NCI-H2171 treated with DMSO at 0.1 percent for 48 hours (cell line): ENCODE data around the gene DPF1.

Source experiments
- DNase-seq: peaks from one replicate; lab custom pipeline; 2025; lab: John Stamatoyannopoulos, UW

The DPF1 gene

GRCh38 chr19:38221421-38221820 is 2.6 kb downstream of the DPF1 start:
- no peak for DNase-seq

DNA sequence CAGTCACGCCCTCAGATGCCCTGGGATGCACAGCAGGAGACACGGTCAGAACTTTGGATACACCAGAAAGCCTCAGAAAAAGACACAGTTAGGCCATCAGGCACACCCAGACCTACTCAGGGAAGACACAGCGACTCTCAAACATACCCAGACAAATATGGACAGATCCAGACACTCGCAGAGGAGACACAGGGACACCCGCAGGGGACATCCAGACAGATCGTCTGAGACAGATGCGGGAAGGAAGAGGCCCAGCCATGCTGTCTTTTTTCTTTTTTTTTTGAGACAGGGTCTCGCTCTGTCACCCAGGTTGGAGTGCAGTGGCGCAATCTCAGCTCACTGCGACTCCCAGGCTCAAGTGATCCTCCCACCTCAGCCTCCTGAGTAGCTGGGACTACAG is 4.8 kb downstream of the DPF1 start:
- no peak for DNase-seq

DNA sequence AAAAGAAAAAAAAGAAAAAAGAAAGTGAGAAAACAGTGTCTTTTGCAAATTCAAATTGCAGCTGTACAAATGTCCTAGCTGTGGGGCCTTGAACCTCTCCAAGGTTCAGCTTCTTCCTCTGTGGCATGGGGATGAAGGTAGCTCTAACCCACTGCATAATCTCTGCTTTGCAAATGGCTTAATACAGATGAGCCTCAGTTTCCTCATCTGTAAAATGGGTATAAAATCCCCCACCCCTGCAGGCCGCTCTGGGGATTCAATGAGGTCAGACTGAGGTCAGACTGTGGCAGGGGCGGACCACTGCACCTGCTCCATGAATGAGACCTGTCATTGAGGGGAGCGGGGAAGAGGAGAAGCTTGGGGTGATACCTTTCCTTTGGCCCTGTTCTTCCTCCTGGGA is 5.8 kb downstream of the DPF1 start:
- DNase-seq, result no peak

DNA sequence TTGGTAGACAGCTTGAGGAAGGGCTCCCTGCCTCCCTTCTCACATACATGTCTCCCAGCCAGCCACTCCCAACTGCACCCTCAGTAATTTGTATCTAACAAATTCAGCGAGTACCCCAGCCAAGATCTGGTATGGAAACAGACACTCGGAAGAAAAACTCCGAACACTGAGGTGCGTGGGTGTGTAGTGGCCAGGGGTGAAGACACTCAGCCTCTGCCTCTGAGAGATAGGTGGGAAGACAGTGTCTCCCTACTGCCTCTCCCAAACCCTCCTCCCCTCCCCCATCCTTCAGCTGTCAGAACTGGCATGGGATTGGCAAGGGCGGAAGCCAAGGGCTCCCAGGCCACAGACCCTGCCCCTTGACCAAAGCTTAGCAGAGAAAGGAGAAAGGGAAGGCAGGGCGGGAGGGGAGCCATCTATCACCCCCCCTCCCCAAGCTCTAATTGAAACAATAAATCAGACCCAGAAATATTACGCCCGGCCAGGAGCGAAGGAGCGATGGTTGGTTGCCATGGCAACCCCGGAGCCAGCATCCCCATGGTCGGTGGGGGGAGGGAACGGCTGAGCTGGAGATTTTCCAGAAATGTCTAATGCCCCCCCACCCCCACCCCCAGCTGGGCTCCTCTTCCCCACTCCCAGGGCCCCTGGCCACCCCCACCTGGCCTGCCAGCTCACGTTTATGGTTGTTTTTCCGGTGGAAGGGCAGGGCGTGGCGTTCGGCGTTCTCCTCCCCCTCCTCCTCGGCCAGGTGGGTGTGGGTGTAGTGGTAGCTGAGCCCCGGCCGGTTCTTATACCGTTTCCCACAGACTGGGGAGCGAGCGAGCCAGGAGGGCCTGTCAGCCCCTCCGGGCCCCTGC is 7.0 kb downstream of the DPF1 start:
- no peak for DNase-seq

DNA sequence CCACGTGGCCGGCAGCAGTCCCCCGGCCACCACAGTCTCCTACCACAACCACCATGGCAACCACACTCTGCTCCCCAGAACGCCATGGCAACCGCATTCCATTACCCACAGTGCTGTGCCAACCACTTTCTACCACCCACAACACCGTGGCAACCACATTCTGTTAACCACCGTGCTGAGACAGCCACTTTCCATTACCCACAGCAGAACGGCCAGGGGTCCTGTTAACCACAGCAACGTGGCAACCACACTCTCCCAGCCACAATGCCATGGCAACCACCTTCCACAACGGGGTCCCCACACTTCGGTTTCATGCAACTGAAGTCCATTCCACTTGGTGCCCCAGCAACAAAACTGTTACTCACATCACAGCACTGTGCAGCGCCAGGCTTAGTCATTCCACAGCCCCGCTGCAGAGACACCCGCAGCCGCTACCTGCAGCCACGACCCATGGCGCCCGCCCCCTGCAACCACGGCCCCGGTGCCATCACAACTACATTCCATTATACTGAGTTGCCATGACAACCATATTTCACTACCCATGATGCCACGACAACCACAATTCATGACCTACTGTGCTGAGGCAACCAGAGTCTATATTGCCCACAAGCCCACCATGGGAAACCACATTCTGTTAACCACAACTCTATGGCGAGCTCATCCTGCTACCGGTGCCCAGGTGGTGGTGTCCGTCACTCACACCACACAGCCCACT is 10.0 kb downstream of the DPF1 start:
- DNase-seq, result no peak

- no peak for DNase-seq
Measured at GRCh38 chr19:38213469-38213868, 10.6 kb downstream of the DPF1 start.

DNA sequence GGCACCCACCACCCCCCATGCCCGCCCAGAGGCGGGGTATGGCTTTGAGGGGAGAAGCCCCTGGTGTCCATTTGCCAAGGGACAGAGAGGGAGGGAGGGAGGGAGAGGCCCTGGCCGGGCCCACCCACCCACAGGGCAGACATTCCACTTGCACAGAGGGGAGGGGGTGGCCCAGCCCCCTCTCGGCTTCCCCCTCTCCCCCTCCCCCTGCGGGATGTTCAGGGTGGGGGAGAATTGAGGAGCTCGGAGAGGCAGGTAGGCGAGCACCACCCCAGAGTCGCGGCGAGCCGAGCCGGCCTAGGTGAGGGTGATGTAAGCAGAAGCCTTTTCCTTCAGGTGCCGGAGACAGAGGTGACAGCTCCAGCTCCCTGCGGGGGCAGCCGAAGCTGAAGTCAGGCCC is 12.3 kb downstream of the DPF1 start:
- DNase-seq, result no peak

DNA sequence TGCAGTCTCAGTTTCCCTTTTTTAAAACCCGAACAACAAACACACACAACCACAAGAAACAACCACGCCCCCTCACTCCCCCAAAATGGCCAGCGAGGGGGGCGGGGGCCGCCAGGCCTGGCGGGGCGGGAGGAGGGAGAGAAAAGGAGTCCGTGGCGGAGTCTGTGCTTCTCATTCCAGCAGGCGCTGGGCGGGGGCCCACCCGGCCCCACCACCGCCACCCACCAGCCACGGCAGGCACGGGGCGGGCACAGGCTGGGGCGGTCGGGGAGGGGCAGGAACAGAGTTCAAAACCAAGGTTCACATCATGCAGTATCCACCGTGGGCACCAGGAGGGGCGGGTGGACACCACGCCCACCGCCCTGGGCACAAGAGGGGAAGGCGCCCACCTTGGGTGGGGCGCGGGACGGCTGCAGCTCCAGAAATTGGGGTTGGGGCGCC is 12.9 kb downstream of the DPF1 start:
- DNase-seq, result no peak

- peak; percentile 79 for DNase-seq
Measured at GRCh38 chr19:38210458-38210987, 13.5 kb downstream of the DPF1 start.

- DNase-seq, result peak; percentile 77
Measured at GRCh38 chr19:38209671-38210457, 14.2 kb downstream of the DPF1 start.

GRCh38 chr19:38209152-38209551 is 14.9 kb downstream of the DPF1 start:
- no peak for DNase-seq

GRCh38 chr19:38208571-38208970 is 15.5 kb downstream of the DPF1 start:
- no peak for DNase-seq

GRCh38 chr19:38207543-38207942 is 16.5 kb downstream of the DPF1 start:
- no peak for DNase-seq

GRCh38 chr19:38206928-38207327 is 17.1 kb downstream of the DPF1 start:
- no peak for DNase-seq

DNA sequence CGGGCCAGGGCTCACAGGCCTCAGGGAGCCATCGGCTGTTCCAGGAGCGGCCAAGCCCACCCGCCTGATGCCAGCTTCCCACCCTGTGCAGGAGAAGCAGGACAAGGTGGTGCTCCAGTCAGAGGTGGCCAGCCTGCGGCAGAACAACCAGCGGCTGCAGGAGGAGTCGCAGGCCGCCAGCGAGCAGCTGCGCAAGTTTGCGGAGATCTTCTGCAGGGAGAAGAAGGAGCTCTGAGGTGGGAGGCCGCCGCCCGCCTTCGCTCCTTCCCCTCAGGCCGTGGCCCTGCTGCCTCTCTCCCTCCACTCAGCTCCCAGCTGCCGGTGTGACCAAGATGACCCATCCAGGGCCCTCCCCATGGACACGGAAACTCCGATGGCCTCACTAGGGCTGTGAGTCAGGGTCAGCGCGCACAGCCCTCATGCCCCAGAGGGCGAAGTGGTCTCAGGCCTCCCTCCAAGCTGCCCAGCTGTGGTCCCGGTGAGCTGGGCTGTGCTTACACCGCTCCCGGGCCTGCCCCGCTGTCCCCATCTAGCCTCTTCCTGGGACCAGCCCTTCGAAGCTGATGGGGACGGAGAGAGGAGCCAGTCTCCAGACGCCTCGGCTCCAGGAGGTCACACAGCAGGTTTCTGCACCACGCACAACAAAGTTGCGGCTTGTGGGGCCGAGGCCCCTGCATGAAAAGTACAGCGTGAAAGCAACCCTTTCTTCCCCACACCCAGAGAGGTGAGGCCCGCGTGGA is 17.8 kb downstream of the DPF1 start:
- DNase-seq, result no peak

DNA sequence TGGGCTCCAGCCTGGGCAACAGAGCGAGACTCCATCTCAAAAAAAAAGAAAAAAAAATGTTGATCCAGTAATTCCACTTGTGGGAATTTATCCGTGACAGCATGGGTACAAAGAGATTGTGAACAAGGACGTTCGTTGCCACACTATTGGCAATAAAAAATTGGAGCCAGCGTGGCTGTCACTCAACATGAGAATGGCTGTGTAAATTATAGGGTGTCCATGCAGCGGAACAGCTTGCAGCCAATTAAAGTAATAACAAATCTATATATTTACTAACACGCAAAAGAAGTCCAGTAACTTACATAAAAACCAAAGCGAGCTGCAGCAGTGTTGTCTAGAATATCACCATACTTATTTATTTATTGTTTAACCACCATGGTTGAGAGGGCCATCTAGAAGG is 19.3 kb downstream of the DPF1 start:
- no peak for DNase-seq

DNA sequence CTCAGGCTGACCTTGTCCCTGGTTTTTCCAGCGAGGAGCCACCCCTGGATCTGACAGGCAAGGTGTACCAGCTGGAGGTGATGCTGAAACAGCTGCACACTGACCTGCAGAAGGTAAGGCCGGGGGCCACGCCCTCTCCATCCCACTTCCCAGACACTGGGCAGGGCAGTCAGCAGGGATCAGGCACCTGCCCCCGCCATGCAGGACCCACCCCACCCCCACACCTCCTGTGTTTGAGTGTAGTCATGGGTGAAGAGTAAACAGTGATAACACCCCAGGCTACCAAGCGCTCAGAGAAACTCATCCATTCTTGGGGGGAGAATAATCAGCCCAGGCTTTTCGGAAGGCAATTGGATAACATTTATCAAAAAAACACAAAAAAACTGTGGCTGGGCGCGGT is 19.9 kb downstream of the DPF1 start:
- DNase-seq, result no peak

GRCh38 chr19:38203197-38203596 is 20.8 kb downstream of the DPF1 start:
- DNase-seq, result peak; percentile 6

DNA sequence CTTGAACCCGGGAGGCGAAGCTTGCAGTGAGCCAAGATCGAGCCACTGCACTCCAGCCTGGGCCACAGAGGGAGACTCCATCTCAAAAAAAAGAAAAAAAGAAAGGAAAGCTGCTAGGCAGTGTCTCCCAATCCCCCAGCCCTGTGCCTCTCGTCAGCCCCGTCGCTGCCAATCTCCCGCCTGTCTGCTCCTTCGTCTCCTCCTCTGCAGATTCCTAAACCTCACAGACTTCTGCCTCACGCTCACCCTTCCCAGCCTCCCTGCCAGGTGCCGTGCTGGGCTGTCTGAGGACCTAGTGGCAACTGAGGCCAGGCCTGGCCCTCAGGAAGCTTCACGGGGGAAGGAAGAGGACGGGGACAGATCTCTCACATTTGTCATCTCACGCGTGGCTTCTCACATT is 21.5 kb downstream of the DPF1 start:
- DNase-seq, result no peak

- DNase-seq, result no peak
Measured at GRCh38 chr19:38201731-38202130, 22.3 kb downstream of the DPF1 start.

DNA sequence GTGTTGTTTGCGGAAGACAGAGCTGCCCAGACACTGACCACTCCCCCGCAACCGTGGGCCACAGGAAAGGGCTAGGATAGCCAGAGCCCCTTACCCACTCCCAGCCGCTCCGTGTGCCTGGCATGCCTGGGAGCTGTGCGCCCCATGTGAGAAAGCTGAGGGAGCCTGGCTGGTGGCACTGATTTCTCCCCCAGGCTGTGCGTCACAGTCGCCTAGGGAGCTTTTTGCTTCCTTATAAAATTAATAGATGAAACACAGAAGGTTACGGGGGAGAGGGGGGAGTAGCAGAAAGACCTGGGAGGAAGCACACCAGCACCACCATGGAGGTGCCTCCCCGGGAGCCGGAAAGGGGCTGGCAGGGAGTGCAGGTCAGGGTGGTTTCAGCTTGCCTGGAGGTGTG is 24.7 kb downstream of the DPF1 start:
- no peak for DNase-seq
